WTC11 (cell line): ENCODE measurements around the gene ZEB1. TPM values are rescaled to one million over a fixed set of nuclear protein-coding genes. Genes with fewer than 3 reads are reported as not detected.

Experiments used
- ATAC-seq: fragments of 200-7000 bp; cut with Tn5 transposase; 2 replicates; pipeline ENCODE4 v1.10.0; 2021; ENCODE audit warnings: mild to moderate bottlenecking, moderate library complexity
- CTCF ChIA-PET: fragments of 300-600 bp; sonication (Branson Sonifier 250); formaldehyde crosslinking; loops from one replicate; lab custom pipeline; 2021; ENCODE audit warnings: antibody characterized with exemption; lab: Charles Lee
- POLR2A ChIA-PET: fragments of 350-600 bp; sonication (Branson Sonifier 250); formaldehyde crosslinking; loops from one replicate; lab custom pipeline; 2021; ENCODE audit warnings: antibody characterized with exemption; lab: Charles Lee
- DNase-seq: peaks from one replicate; pipeline ENCODE4 v3.0.0; 2021; ENCODE audit warnings: low spot score
- H3K27ac Mint-ChIP-seq: 2 replicates; pipeline ENCODE4 v1.8.0; 2021; ENCODE audit warnings: mixed read lengths
- H3K27me3 Mint-ChIP-seq: 2 replicates; pipeline ENCODE4 v1.8.0; 2021; ENCODE audit warnings: low read depth, mild to moderate bottlenecking, moderate library complexity, mixed read lengths
- H3K36me3 Mint-ChIP-seq: 2 replicates; pipeline ENCODE4 v1.8.0; 2021; ENCODE audit warnings: mixed read lengths
- H3K4me1 Mint-ChIP-seq: 2 replicates; pipeline ENCODE4 v1.8.0; 2022; ENCODE audit warnings: mixed read lengths
- H3K4me3 Mint-ChIP-seq: 2 replicates; pipeline ENCODE4 v1.8.0; 2021; ENCODE audit warnings: mild to moderate bottlenecking, moderate library complexity, mixed read lengths
- H3K9me3 Mint-ChIP-seq: 2 replicates; pipeline ENCODE4 v1.8.0; 2021; ENCODE audit warnings: mixed read lengths
- CBFB ChIP-seq: sonication (generic); formaldehyde crosslinking; IDR thresholded peaks from 2 replicates; pipeline ENCODE4 v1.8.1; 2022; ENCODE audit warnings: mild to moderate bottlenecking, low read depth, missing genetic modification reagents
- ESRRA ChIP-seq: sonication (generic); formaldehyde crosslinking; IDR thresholded peaks from 2 replicates; pipeline ENCODE4 v1.8.1; 2022; ENCODE audit warnings: mild to moderate bottlenecking, missing genetic modification reagents, borderline replicate concordance
- ETV6 ChIP-seq: sonication (generic); formaldehyde crosslinking; IDR thresholded peaks from 2 replicates; pipeline ENCODE4 v1.8.1; 2022; ENCODE audit warnings: mild to moderate bottlenecking, missing genetic modification reagents
- FOXJ3 ChIP-seq: sonication (generic); formaldehyde crosslinking; IDR thresholded peaks from 2 replicates; pipeline ENCODE4 v1.9.0; 2021; ENCODE audit warnings: missing genetic modification reagents, mild to moderate bottlenecking, borderline replicate concordance
- IRF2 ChIP-seq: sonication (generic); formaldehyde crosslinking; IDR thresholded peaks from 2 replicates; pipeline ENCODE4 v1.8.0; 2022; ENCODE audit warnings: low read depth, missing genetic modification reagents, borderline replicate concordance
- JUN ChIP-seq: sonication (generic); formaldehyde crosslinking; IDR thresholded peaks from 2 replicates; pipeline ENCODE4 v1.8.0; 2023; ENCODE audit warnings: mild to moderate bottlenecking, missing genetic modification reagents
- RELA ChIP-seq: sonication (generic); formaldehyde crosslinking; IDR thresholded peaks from 2 replicates; pipeline ENCODE4 v1.8.1; 2022; ENCODE audit warnings: missing genetic modification reagents, mild to moderate bottlenecking, borderline replicate concordance
- RORB ChIP-seq: fragments of 250-450 bp; sonication (Bioruptor Pico); IDR thresholded peaks from 2 replicates; pipeline ENCODE4 v1.9.0; 2021; ENCODE audit warnings: mild to moderate bottlenecking
- SMAD3 ChIP-seq: sonication (generic); formaldehyde crosslinking; IDR thresholded peaks from 2 replicates; pipeline ENCODE4 v1.8.0; 2022; ENCODE audit warnings: missing genetic modification reagents, mild to moderate bottlenecking, borderline replicate concordance
- SMAD4 ChIP-seq: sonication (generic); formaldehyde crosslinking; IDR thresholded peaks from 2 replicates; pipeline ENCODE4 v1.8.0; 2022; ENCODE audit warnings: mild to moderate bottlenecking, missing genetic modification reagents
- SOX15 ChIP-seq: fragments of 250-450 bp; sonication (Bioruptor Pico); IDR thresholded peaks from 2 replicates; pipeline ENCODE4 v1.9.0; 2021; ENCODE audit warnings: mild to moderate bottlenecking
- TEAD4 ChIP-seq: sonication (generic); formaldehyde crosslinking; IDR thresholded peaks from 2 replicates; pipeline ENCODE4 v1.8.0; 2022; ENCODE audit warnings: mild to moderate bottlenecking, missing genetic modification reagents
- TP53 ChIP-seq: sonication (generic); formaldehyde crosslinking; IDR thresholded peaks from 2 replicates; pipeline ENCODE4 v1.8.1; 2023; ENCODE audit warnings: mild to moderate bottlenecking, missing genetic modification reagents
- ZNF138 ChIP-seq: sonication (generic); formaldehyde crosslinking; conservative IDR thresholded peaks from 2 replicates; pipeline ENCODE4 v1.8.1; 2022; ENCODE audit warnings: mild to moderate bottlenecking, moderate library complexity, missing genetic modification reagents
- total RNA-seq: library from RNA; stranded (reverse); gene quantifications from 3 replicates; pipeline ENCODE4 v1.2.3, GENCODE V29; 2021
- TF ChIP-seq, protein P1 (sequence below): sonication (generic); formaldehyde crosslinking; IDR thresholded peaks from 2 replicates; pipeline ENCODE4 v1.8.1; 2023; ENCODE audit warnings: mild to moderate bottlenecking, missing genetic modification reagents, borderline replicate concordance
- TF ChIP-seq, protein P2 (sequence below): sonication (generic); formaldehyde crosslinking; conservative IDR thresholded peaks from 2 replicates; pipeline ENCODE4 v1.8.1; 2022; ENCODE audit warnings: mild to moderate bottlenecking, missing genetic modification reagents
- TF ChIP-seq, protein P3 (sequence below): sonication (generic); formaldehyde crosslinking; IDR thresholded peaks from 2 replicates; pipeline ENCODE4 v1.8.1; 2023; ENCODE audit warnings: mild to moderate bottlenecking, missing genetic modification reagents, moderate library complexity
- TF ChIP-seq, protein P4 (sequence below): fragments of 250-450 bp; sonication (Bioruptor Pico); IDR thresholded peaks from 2 replicates; pipeline ENCODE4 v1.8.0; 2021; ENCODE audit warnings: mild to moderate bottlenecking
- TF ChIP-seq, protein P5 (sequence below): sonication (generic); formaldehyde crosslinking; IDR thresholded peaks from 2 replicates; pipeline ENCODE4 v1.8.0; 2022; ENCODE audit warnings: mild to moderate bottlenecking, missing genetic modification reagents
- TF ChIP-seq, protein P6 (sequence below): sonication (generic); formaldehyde crosslinking; IDR thresholded peaks from 2 replicates; pipeline ENCODE4 v1.8.0; 2022; ENCODE audit warnings: mild to moderate bottlenecking, missing genetic modification reagents
- TF ChIP-seq, protein P7 (sequence below): fragments of 250-450 bp; sonication (Bioruptor Pico); IDR thresholded peaks from 2 replicates; pipeline ENCODE4 v1.9.0; 2021; ENCODE audit warnings: moderate library complexity, mild to moderate bottlenecking, inconsistent platforms, borderline replicate concordance

The ZEB1 gene
- total RNA-seq, 1 experiment from 2014 or later: 0.39 TPM

DNA sequence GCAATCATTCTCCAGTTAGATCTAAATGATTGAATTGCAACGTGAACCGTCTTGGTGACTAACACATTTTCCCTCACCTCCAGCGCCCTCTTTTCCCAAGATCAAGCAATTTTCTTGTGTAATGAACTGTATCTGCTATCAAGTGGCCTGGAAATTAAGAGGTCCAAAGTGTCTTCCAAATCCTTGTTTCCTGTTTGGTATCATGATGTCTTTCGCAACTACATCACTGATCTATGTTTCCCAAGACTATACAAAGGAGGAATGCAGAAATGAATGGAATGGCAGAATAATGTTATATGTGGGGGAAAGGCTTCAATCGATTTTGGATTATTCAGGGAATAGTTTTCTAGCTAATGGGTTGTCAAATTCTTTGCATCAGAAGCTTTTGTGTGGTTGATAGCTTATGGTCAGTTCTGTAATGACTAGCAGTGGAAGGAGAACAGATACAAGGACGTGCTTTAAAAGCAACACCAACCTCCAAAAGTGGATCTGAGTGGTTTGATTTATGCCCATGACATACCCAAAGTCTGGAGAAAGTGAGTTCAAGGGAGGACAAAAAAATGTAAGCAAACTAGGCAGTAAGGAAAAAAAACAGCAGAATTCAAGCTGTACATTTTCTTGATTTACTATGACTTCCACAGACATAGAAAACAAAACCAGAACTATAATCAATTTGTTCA lies 14.6 kb upstream of the ZEB1 start (continued):
- TF ChIP-seq ZNF138 (CRISPR knock-in tag): no peak

DNA sequence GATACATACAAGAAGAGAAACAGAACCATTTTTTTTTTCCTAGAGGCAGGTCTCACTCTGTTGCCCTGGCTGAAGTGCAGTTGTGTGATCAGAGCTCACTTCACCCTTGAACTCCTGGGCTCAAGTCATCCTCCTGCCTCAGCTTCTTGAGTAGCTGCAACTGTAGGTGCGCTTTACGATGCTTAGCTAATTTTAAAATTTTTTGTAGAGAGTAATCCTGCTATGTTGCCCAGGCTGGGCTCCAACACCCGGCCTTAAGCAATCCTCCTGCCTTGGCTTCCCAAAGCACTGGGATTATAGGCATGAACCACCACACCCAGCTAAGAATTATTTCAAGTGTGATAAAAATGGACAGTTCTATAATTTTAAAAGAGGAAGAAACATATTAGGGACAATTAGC lies 5.6 kb upstream of the ZEB1 start:
- no peak overlapping the region for H3K4me3 Mint-ChIP-seq
- no peak overlapping the region for H3K27ac Mint-ChIP-seq
- POLR2A ChIA-PET: no interaction called here
- DNase-seq (no peak), ATAC-seq (no peak)
- peaks cover 32% of the 10 kb centered on the region for H3K27me3 Mint-ChIP-seq
- H3K9me3 Mint-ChIP-seq: no peaks in the 10 kb centered on the region
- no peaks in the 10 kb centered on the region for H3K36me3 Mint-ChIP-seq
- CTCF ChIA-PET: no interaction called here
- peaks cover 11% of the 10 kb centered on the region for H3K4me1 Mint-ChIP-seq
- TF ChIP-seq, protein P1, sequence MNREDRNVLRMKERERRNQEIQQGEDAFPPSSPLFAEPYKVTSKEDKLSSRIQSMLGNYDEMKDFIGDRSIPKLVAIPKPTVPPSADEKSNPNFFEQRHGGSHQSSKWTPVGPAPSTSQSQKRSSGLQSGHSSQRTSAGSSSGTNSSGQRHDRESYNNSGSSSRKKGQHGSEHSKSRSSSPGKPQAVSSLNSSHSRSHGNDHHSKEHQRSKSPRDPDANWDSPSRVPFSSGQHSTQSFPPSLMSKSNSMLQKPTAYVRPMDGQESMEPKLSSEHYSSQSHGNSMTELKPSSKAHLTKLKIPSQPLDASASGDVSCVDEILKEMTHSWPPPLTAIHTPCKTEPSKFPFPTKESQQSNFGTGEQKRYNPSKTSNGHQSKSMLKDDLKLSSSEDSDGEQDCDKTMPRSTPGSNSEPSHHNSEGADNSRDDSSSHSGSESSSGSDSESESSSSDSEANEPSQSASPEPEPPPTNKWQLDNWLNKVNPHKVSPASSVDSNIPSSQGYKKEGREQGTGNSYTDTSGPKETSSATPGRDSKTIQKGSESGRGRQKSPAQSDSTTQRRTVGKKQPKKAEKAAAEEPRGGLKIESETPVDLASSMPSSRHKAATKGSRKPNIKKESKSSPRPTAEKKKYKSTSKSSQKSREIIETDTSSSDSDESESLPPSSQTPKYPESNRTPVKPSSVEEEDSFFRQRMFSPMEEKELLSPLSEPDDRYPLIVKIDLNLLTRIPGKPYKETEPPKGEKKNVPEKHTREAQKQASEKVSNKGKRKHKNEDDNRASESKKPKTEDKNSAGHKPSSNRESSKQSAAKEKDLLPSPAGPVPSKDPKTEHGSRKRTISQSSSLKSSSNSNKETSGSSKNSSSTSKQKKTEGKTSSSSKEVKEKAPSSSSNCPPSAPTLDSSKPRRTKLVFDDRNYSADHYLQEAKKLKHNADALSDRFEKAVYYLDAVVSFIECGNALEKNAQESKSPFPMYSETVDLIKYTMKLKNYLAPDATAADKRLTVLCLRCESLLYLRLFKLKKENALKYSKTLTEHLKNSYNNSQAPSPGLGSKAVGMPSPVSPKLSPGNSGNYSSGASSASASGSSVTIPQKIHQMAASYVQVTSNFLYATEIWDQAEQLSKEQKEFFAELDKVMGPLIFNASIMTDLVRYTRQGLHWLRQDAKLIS (CRISPR knock-in tag): no peak
- TF ChIP-seq, protein P2, sequence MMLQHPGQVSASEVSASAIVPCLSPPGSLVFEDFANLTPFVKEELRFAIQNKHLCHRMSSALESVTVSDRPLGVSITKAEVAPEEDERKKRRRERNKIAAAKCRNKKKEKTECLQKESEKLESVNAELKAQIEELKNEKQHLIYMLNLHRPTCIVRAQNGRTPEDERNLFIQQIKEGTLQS (CRISPR knock-in tag): no peak
- no peak for TF ChIP-seq RELA (CRISPR knock-in tag)
- no peak for TF ChIP-seq FOXJ3 (CRISPR knock-in tag)
- TF ChIP-seq, protein P3, sequence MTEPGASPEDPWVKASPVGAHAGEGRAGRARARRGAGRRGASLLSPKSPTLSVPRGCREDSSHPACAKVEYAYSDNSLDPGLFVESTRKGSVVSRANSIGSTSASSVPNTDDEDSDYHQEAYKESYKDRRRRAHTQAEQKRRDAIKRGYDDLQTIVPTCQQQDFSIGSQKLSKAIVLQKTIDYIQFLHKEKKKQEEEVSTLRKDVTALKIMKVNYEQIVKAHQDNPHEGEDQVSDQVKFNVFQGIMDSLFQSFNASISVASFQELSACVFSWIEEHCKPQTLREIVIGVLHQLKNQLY (CRISPR knock-in tag): no peak
- no peak for TF ChIP-seq TP53 (CRISPR knock-in tag)
- TF ChIP-seq, protein P4, sequence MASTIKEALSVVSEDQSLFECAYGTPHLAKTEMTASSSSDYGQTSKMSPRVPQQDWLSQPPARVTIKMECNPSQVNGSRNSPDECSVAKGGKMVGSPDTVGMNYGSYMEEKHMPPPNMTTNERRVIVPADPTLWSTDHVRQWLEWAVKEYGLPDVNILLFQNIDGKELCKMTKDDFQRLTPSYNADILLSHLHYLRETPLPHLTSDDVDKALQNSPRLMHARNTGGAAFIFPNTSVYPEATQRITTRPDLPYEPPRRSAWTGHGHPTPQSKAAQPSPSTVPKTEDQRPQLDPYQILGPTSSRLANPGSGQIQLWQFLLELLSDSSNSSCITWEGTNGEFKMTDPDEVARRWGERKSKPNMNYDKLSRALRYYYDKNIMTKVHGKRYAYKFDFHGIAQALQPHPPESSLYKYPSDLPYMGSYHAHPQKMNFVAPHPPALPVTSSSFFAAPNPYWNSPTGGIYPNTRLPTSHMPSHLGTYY: no peak
- no peak for TF ChIP-seq ZNF138 (CRISPR knock-in tag)
- TF ChIP-seq ESRRA (CRISPR knock-in tag): no peak
- TF ChIP-seq, protein P5, sequence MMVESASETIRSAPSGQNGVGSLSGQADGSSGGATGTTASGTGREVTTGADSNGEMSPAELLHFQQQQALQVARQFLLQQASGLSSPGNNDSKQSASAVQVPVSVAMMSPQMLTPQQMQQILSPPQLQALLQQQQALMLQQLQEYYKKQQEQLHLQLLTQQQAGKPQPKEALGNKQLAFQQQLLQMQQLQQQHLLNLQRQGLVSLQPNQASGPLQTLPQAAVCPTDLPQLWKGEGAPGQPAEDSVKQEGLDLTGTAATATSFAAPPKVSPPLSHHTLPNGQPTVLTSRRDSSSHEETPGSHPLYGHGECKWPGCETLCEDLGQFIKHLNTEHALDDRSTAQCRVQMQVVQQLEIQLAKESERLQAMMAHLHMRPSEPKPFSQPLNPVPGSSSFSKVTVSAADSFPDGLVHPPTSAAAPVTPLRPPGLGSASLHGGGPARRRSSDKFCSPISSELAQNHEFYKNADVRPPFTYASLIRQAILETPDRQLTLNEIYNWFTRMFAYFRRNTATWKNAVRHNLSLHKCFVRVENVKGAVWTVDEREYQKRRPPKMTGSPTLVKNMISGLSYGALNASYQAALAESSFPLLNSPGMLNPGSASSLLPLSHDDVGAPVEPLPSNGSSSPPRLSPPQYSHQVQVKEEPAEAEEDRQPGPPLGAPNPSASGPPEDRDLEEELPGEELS: no peak
- no peak for TF ChIP-seq TEAD4 (CRISPR knock-in tag)
- no peak for TF ChIP-seq RORB (CRISPR knock-in tag)

DNA sequence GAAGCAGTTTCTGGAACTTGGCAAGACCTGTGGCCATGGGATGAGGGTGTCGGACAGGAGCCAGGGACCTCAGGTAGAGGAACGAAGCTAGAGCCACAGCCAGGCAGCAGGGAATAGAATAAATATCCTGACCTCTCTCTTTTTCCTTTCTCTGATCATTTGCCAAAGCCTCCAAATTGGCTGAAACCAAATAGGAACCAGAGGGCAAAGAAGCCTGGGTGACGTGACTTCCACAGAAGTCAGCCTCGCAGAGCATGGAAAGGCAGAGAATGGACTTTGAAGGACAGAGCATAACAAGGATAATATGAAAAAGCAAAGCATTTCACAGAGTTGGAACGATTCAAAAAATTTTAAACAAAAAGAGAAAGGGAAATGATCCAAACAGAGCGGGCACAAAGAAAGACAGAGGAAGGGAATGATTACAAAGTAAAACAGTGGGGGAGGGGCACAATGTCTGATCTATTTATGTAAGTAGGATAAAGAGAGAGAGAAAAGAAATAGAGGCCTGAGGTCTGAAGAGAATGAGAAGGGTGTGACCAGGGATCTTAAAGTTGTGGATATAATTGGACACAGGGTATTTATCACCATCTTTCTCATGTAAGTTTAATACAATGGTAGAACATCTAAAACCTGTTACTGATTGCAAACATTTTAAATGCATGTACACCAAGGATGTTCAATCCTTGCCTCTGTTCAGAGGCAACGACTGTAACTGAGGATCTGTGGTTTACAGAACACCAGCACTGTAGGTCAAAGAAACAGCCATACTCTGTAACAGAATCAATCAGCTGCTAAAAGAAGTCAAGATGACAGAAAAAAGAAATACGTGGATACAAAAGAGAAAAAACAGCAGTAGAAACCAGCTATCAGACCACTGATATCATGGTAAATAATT lies 4.5 kb upstream of the ZEB1 start:
- no peak for ATAC-seq
- Mint-ChIP-seq H3K4me1 (peaks cover 11% of the 10 kb centered on the region), H3K4me3 (no peak overlapping the region), H3K27me3 (peaks cover 32% of the 10 kb centered on the region), H3K36me3 (no peaks in the 10 kb centered on the region), H3K9me3 (no peaks in the 10 kb centered on the region), H3K27ac (no peak overlapping the region)
- CTCF ChIA-PET: no interaction called here
- POLR2A ChIA-PET: no interaction called here
- no peak for DNase-seq
- no peak for TF ChIP-seq TEAD4 (CRISPR knock-in tag)
- no peak for TF ChIP-seq SOX15
- TF ChIP-seq, protein P6, sequence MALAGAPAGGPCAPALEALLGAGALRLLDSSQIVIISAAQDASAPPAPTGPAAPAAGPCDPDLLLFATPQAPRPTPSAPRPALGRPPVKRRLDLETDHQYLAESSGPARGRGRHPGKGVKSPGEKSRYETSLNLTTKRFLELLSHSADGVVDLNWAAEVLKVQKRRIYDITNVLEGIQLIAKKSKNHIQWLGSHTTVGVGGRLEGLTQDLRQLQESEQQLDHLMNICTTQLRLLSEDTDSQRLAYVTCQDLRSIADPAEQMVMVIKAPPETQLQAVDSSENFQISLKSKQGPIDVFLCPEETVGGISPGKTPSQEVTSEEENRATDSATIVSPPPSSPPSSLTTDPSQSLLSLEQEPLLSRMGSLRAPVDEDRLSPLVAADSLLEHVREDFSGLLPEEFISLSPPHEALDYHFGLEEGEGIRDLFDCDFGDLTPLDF (CRISPR knock-in tag): no peak
- no peak for TF ChIP-seq JUN (CRISPR knock-in tag)
- TF ChIP-seq, protein P7, sequence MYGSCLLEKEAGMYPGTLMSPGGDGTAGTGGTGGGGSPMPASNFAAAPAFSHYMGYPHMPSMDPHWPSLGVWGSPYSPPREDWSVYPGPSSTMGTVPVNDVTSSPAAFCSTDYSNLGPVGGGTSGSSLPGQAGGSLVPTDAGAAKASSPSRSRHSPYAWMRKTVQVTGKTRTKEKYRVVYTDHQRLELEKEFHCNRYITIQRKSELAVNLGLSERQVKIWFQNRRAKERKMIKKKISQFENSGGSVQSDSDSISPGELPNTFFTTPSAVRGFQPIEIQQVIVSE (CRISPR knock-in tag): no peak
- TF ChIP-seq CBFB (CRISPR knock-in tag): no peak
- TF ChIP-seq ESRRA (CRISPR knock-in tag): no peak
- TF ChIP-seq FOXJ3 (CRISPR knock-in tag): no peak
- TF ChIP-seq SMAD4 (CRISPR knock-in tag): no peak
- no peak for TF ChIP-seq IRF2 (CRISPR knock-in tag)
- TF ChIP-seq ETV6 (CRISPR knock-in tag): no peak
- no peak for TF ChIP-seq SMAD3 (CRISPR knock-in tag)
